Measurements from ENCODE around the gene PRDM16. TPM values are rescaled to one million over a fixed set of nuclear protein-coding genes. Genes with fewer than 3 reads are reported as not detected.

The PRDM16 gene
- total and polyA plus RNA-seq, 2 experiments from 2014 or later, result 0.14 to 0.16 TPM

GRCh38 chr1:3456964-3457909 is 388.2 kb downstream of the PRDM16 start:
- Histone ChIP-seq H3K79me2 (replicated peaks; ENCODE audit: insufficient read depth) (peaks cover 19% of the 10 kb centered on the region; the same call in 1 of the 2 replicates), H3K4me1 (ENCODE audit: insufficient read depth) (peaks cover 18% of the 10 kb centered on the region; the same call in 1 of the 2 replicates), H4K20me1 (replicated peaks; ENCODE audit: insufficient read depth) (no peaks in the 10 kb centered on the region), H3K4me2 (no peak overlapping the region), H3K36me3 (ENCODE audit: insufficient read depth) (no peaks in the 10 kb centered on the region), H3K27ac (ENCODE audit: low read depth) (no peak overlapping the region), H3F3A (replicated peaks; ENCODE audit: low read depth) (peaks cover 17% of the 10 kb centered on the region), H3K9me2 (ENCODE audit: insufficient read depth) (no peaks in the 10 kb centered on the region), H3K27me3 (ENCODE audit: insufficient read depth) (no peaks in the 10 kb centered on the region), H2AFZ (no peak overlapping the region), H3K4me3 (no peak overlapping the region)
- Mint-ChIP-seq H3K27ac (no peak overlapping the region), H3K27me3 (ENCODE audit: insufficient read depth, low read depth, poor library complexity) (peaks cover 12% of the 10 kb centered on the region), H3K4me1 (peaks cover 24% of the 10 kb centered on the region), H3K4me3 (no peak overlapping the region), H3K9me3 (no peaks in the 10 kb centered on the region; the same call in 2 of the 3 replicates), H3K36me3 (ENCODE audit: low read depth) (peaks cover 6% of the 10 kb centered on the region; the same call in 1 of the 3 replicates)
- no peak for TF ChIP-seq EZH2 (IDR thresholded peaks at IDR 0.05; ENCODE audit: low read depth, unreplicated experiment)
- TF ChIP-seq CTCF (conservative IDR thresholded peaks at IDR 0.05; ENCODE audit: low read depth in 2 of 2), result no peak
- no peak for TF ChIP-seq EZH2phosphoT487 (IDR thresholded peaks at IDR 0.05; ENCODE audit: unreplicated experiment)
- no peak for TF ChIP-seq JUNB (IDR thresholded peaks at IDR 0.05; ENCODE audit: unreplicated experiment)
- no peak for TF ChIP-seq ZNF462 (CRISPR knock-in tag; IDR thresholded peaks at IDR 0.05)
- TF ChIP-seq NANOG (IDR thresholded peaks at IDR 0.05; ENCODE audit: borderline replicate concordance), result no peak
- TF ChIP-seq REST (IDR thresholded peaks at IDR 0.05; ENCODE audit: unreplicated experiment), result no peak
- TF ChIP-seq CREB1 (CRISPR knock-in tag; IDR thresholded peaks at IDR 0.05; ENCODE audit: low read depth), result no peak
- no peak for TF ChIP-seq ZNF331 (CRISPR knock-in tag; IDR thresholded peaks at IDR 0.05; ENCODE audit: low read depth)
- no peak for TF ChIP-seq STAT1 (IDR thresholded peaks at IDR 0.05; ENCODE audit: unreplicated experiment)
- no peak for TF ChIP-seq ETS1 (IDR thresholded peaks at IDR 0.05)
- no peak for TF ChIP-seq ZNF114 (CRISPR knock-in tag; IDR thresholded peaks at IDR 0.05)
- TF ChIP-seq POLR2AphosphoS5 (IDR thresholded peaks at IDR 0.05; ENCODE audit: low read depth), result no peak
- DNase-seq (ENCODE audit: low spot score), result no peak
- no peak for ATAC-seq

Data from GM23338 (cell line).